Smooth muscle cell (in vitro differentiated cells): ENCODE data around the gene FCF1. TPM values are rescaled to one million over a fixed set of nuclear protein-coding genes. Genes with fewer than 3 reads are reported as not detected.

Experiments used
- DNase-seq: peaks from one replicate; lab custom pipeline; 2025; ENCODE audit not compliant: unreplicated experiment; lab: John Stamatoyannopoulos, UW
- H2AFZ ChIP-seq: fragments of 200-600 bp; sonication (generic); 2 replicates; pipeline ENCODE4 v1.6.0; 2016; ENCODE audit warnings: antibody characterized with exemption, low read depth, mild to moderate bottlenecking
- H3F3A ChIP-seq: fragments of 200-600 bp; sonication (generic); 2 replicates; pipeline ENCODE4 v1.6.0; 2017; ENCODE audit warnings: antibody characterized with exemption, low read depth
- H3K27ac ChIP-seq: fragments of 200-600 bp; sonication (generic); 2 replicates; pipeline ENCODE4 v1.5.1; 2016; ENCODE audit warnings: low read depth, mild to moderate bottlenecking
- H3K27me3 ChIP-seq: fragments of 200-600 bp; sonication (generic); 2 replicates; pipeline ENCODE4 v1.6.1; 2016; ENCODE audit warnings: low read depth, mild to moderate bottlenecking
- H3K36me3 ChIP-seq: fragments of 200-600 bp; sonication (generic); 2 replicates; pipeline ENCODE4 v1.5.1; 2016; ENCODE audit warnings: low read depth
- H3K4me1 ChIP-seq: fragments of 200-600 bp; sonication (generic); 2 replicates; pipeline ENCODE4 v1.5.1; 2016; ENCODE audit warnings: low read depth
- H3K4me2 ChIP-seq: fragments of 200-600 bp; sonication (generic); 2 replicates; pipeline ENCODE4 v1.6.0; 2016; ENCODE audit warnings: mild to moderate bottlenecking
- H3K4me3 ChIP-seq: fragments of 200-600 bp; sonication (generic); 2 replicates; pipeline ENCODE4 v1.5.1; 2016; ENCODE audit warnings: mild to moderate bottlenecking
- H3K79me2 ChIP-seq: fragments of 200-600 bp; sonication (generic); 2 replicates; pipeline ENCODE4 v1.6.0; 2016; ENCODE audit warnings: low read depth, mild to moderate bottlenecking
- H3K9ac ChIP-seq: fragments of 200-600 bp; sonication (generic); 2 replicates; pipeline ENCODE4 v1.6.0; 2016; ENCODE audit warnings: low read depth
- H3K9me3 ChIP-seq: fragments of 200-600 bp; sonication (generic); replicated peaks from 2 replicates; pipeline ENCODE4 v1.5.1; 2016; ENCODE audit warnings: low read depth
- H4K20me1 ChIP-seq: fragments of 200-600 bp; sonication (generic); 2 replicates; pipeline ENCODE4 v1.6.0; 2016; ENCODE audit warnings: low read depth
- CTCF ChIP-seq: fragments of 200-600 bp; sonication (generic); IDR thresholded peaks from 2 replicates; pipeline ENCODE4 v1.5.1; 2017; ENCODE audit warnings: borderline replicate concordance, mild to moderate bottlenecking, antibody characterized with exemption; ENCODE audit not compliant: insufficient read depth, poor library complexity, severe bottlenecking
- WGBS: methylation state at CpG from one replicate; pipeline ENCODE4 v1.1.7; 2016; ENCODE audit warnings: low lambda C conversion rate; 5-methylcytosine and 5-hydroxymethylcytosine counted together
- polyA plus RNA-seq: library from polyadenylated mRNA; unstranded; fragments of >200 nt; fragmentation: Nextera tagmentation; extraction: Ambion mirVana; gene quantifications from 2 replicates; pipeline ENCODE4 v1.2.1, GENCODE V29; 2016
- total RNA-seq: library from RNA; depleted of rRNA; stranded (reverse); fragments of >200 nt; gene quantifications from 2 replicates; pipeline ENCODE4 v1.2.3, GENCODE V29; 2014

Gene FCF1
- total RNA-seq (34.9 and 36.2 TPM in 2 replicates), polyA plus RNA-seq (14.6 and 17.5 TPM in 2 replicates)

- H3F3A ChIP-seq = no peaks in the 10 kb centered on the region
- H3K4me3 ChIP-seq = peak within 1 kb of the TSS; percentile 80
- no peak for TF ChIP-seq CTCF
- H3K79me2 ChIP-seq = peaks cover 69% of the 10 kb centered on the region
- no peaks in the 10 kb centered on the region for H3K27me3 ChIP-seq
- H3K9ac ChIP-seq = peak within 1 kb of the TSS; percentile 94
- H3K4me2 ChIP-seq = peak within 1 kb of the TSS; percentile 93
- H3K9me3 ChIP-seq = no peaks in the 10 kb centered on the region
- peaks cover 42% of the 10 kb centered on the region for H4K20me1 ChIP-seq
- H3K27ac ChIP-seq = peak within 1 kb of the TSS; percentile 83
- peak within 1 kb of the TSS; percentile 92 for H2AFZ ChIP-seq
- no peak for DNase-seq
- peaks cover 10% of the 10 kb centered on the region for H3K4me1 ChIP-seq
- WGBS = 1% methylated on average over 31 of the region's 31 CpGs
- H3K36me3 ChIP-seq = peaks cover 7% of the 10 kb centered on the region
These were observed at the start of gene FCF1, which contains the start of gene AREL1 for GRCh38 chr14:74712499-74713394. FCF1 (plus strand) TSS chr14:74713144; CDS start chr14:74713198, 54 bp downstream. AREL1 (minus strand) TSS chr14:74713080; CDS start chr14:74685615, 27,465 bp downstream.

GRCh38 chr14:74663884-74664283 lies 49.1 kb upstream of the FCF1 start:
- H3K79me2 ChIP-seq = no peaks in the 10 kb centered on the region
- H3K36me3 ChIP-seq = no peaks in the 10 kb centered on the region
- DNase-seq = no peak
- no peaks in the 10 kb centered on the region for H3K4me1 ChIP-seq
- H3K9me3 ChIP-seq = no peaks in the 10 kb centered on the region
- no peak overlapping the region for H2AFZ ChIP-seq
- 97% methylated on average over 7 of the region's 7 CpGs for WGBS
- H4K20me1 ChIP-seq = no peaks in the 10 kb centered on the region
- TF ChIP-seq CTCF = no peak
- H3K4me2 ChIP-seq = no peak overlapping the region
- H3K4me3 ChIP-seq = no peak overlapping the region
- H3F3A ChIP-seq = no peaks in the 10 kb centered on the region
- H3K27me3 ChIP-seq = no peaks in the 10 kb centered on the region
- no peak overlapping the region for H3K27ac ChIP-seq
- no peak overlapping the region for H3K9ac ChIP-seq

GRCh38 chr14:74664717-74665116 lies 48.2 kb upstream of the FCF1 start:
- Histone ChIP-seq H2AFZ (no peak overlapping the region), H3K9me3 (no peaks in the 10 kb centered on the region), H3K4me1 (no peaks in the 10 kb centered on the region), H3K4me3 (no peak overlapping the region), H3F3A (no peaks in the 10 kb centered on the region), H3K9ac (no peak overlapping the region), H3K4me2 (no peak overlapping the region), H4K20me1 (no peaks in the 10 kb centered on the region), H3K27ac (no peak overlapping the region), H3K79me2 (no peaks in the 10 kb centered on the region), H3K27me3 (no peaks in the 10 kb centered on the region), H3K36me3 (no peaks in the 10 kb centered on the region)
- no peak for TF ChIP-seq CTCF
- no peak for DNase-seq
- WGBS = 95% methylated on average over 2 of the region's 2 CpGs
